HEK293 (cell line): ENCODE results near the gene EIF4B.

Experiments used
- CTCF ChIA-PET: fragments of 350-600 bp; formaldehyde crosslinking; extraction: SDS; loops from one replicate; lab custom pipeline; 2021; ENCODE audit warnings: antibody characterized with exemption; lab: Yijun Ruan, JAX
- POLR2A ChIA-PET: fragments of 300-600 bp; formaldehyde crosslinking; extraction: SDS; loops from one replicate; lab custom pipeline; 2020; ENCODE audit warnings: antibody characterized with exemption, inconsistent platforms; lab: Yijun Ruan, JAX
- H3K27ac ChIP-seq: fragments of 200-500 bp; sonication (Bioruptor generic); 2 replicates; pipeline ENCODE4 v1.5.1; 2014; ENCODE audit warnings: low read depth, low read length, control low read depth, inconsistent platforms; ENCODE audit errors: extremely low read depth
- H3K36me3 ChIP-seq, 2 experiments: fragments of 200-500 bp in 1 of 2; sonication (Bioruptor generic) in 1 of 2; 1 replicate in 1 of 2; 2 replicates in 1 of 2; pipeline ENCODE4 v1.5.1; 2014 to 2017; ENCODE audit warnings: inconsistent platforms in 2 of 2, low read length in 2 of 2; ENCODE audit not compliant: control insufficient read depth in 2 of 2, insufficient read depth in 1 of 2
- H3K4me1 ChIP-seq: fragments of 200-500 bp; sonication (Bioruptor generic); 2 replicates; pipeline ENCODE4 v1.5.1; 2014; ENCODE audit warnings: mild to moderate bottlenecking, low read length, inconsistent platforms; ENCODE audit not compliant: control insufficient read depth, insufficient read depth
- H3K4me3 ChIP-seq: 2 replicates; pipeline ENCODE4 v1.5.1; 2011; ENCODE audit warnings: low read depth, mild to moderate bottlenecking, control low read depth, low read length, moderate library complexity
- H3K9me3 ChIP-seq: fragments of 200-500 bp; sonication (Bioruptor generic); 2 replicates; pipeline ENCODE4 v1.5.1; 2014; ENCODE audit warnings: low read depth, low read length, inconsistent platforms; ENCODE audit not compliant: control insufficient read depth, insufficient read depth
- GLIS1 ChIP-seq: fragments of 450-650 bp; formaldehyde crosslinking; IDR thresholded peaks from 2 replicates; pipeline ENCODE4 v1.5.1; 2016; ENCODE audit warnings: missing biosample characterization, missing genetic modification characterization
- GLIS2 ChIP-seq: fragments of 450-650 bp; formaldehyde crosslinking; IDR thresholded peaks from 2 replicates; pipeline ENCODE4 v1.5.1; 2016; ENCODE audit warnings: missing biosample characterization, missing genetic modification characterization
- KLF7 ChIP-seq: fragments of 450-650 bp; formaldehyde crosslinking; IDR thresholded peaks from 2 replicates; pipeline ENCODE4 v1.5.1; 2016; ENCODE audit warnings: missing biosample characterization, missing genetic modification characterization, borderline replicate concordance
- PRDM10 ChIP-seq: fragments of 450-650 bp; formaldehyde crosslinking; IDR thresholded peaks from 2 replicates; pipeline ENCODE4 v1.5.1; 2016; ENCODE audit warnings: missing biosample characterization, missing genetic modification characterization
- SCRT2 ChIP-seq: fragments of 450-650 bp; formaldehyde crosslinking; IDR thresholded peaks from 2 replicates; pipeline ENCODE4 v1.5.1; 2016; ENCODE audit warnings: missing biosample characterization, missing genetic modification characterization
- TRIM28 ChIP-seq: IDR thresholded peaks from 2 replicates; pipeline ENCODE4 v1.6.1; 2011; ENCODE audit warnings: low read length, control low read depth, borderline replicate concordance
- ZBTB17 ChIP-seq: fragments of 450-650 bp; formaldehyde crosslinking; IDR thresholded peaks from 2 replicates; pipeline ENCODE4 v1.5.1; 2016; ENCODE audit warnings: missing biosample characterization, missing genetic modification characterization
- ZBTB26 ChIP-seq: fragments of 450-650 bp; formaldehyde crosslinking; optimal IDR thresholded peaks from 2 replicates; pipeline ENCODE3; 2016; ENCODE audit warnings: missing biosample characterization, mild to moderate bottlenecking, missing genetic modification characterization
- ZFP3 ChIP-seq: fragments of 450-650 bp; formaldehyde crosslinking; IDR thresholded peaks from 2 replicates; pipeline ENCODE4 v1.5.1; 2016; ENCODE audit warnings: low read depth, missing biosample characterization, missing genetic modification characterization
- ZFP41 ChIP-seq: fragments of 450-650 bp; formaldehyde crosslinking; IDR thresholded peaks from 2 replicates; pipeline ENCODE4 v1.5.1; 2016; ENCODE audit warnings: missing biosample characterization, missing genetic modification characterization, borderline replicate concordance
- ZNF112 ChIP-seq: fragments of 450-650 bp; formaldehyde crosslinking; IDR thresholded peaks from 2 replicates; pipeline ENCODE4 v1.5.0; 2017; ENCODE audit warnings: missing biosample characterization, missing genetic modification characterization
- ZNF16 ChIP-seq: fragments of 450-650 bp; formaldehyde crosslinking; IDR thresholded peaks from 2 replicates; pipeline ENCODE4 v1.5.1; 2016; ENCODE audit warnings: low read depth, missing biosample characterization, missing genetic modification characterization
- ZNF175 ChIP-seq: fragments of 450-650 bp; formaldehyde crosslinking; IDR thresholded peaks from 2 replicates; pipeline ENCODE4 v1.5.1; 2016; ENCODE audit warnings: missing biosample characterization, missing genetic modification characterization
- ZNF292 ChIP-seq: fragments of 450-650 bp; formaldehyde crosslinking; IDR thresholded peaks from 2 replicates; pipeline ENCODE4 v1.5.1; 2016; ENCODE audit warnings: low read depth, missing biosample characterization, missing genetic modification characterization, borderline replicate concordance
- ZNF324 ChIP-seq: fragments of 450-650 bp; formaldehyde crosslinking; IDR thresholded peaks from 2 replicates; pipeline ENCODE4 v1.5.1; 2016; ENCODE audit warnings: missing biosample characterization, missing genetic modification characterization
- ZNF354C ChIP-seq: fragments of 450-650 bp; formaldehyde crosslinking; IDR thresholded peaks from 2 replicates; pipeline ENCODE4 v1.5.1; 2016; ENCODE audit warnings: missing biosample characterization, missing genetic modification characterization, low read depth, borderline replicate concordance
- ZNF529 ChIP-seq: fragments of 450-650 bp; formaldehyde crosslinking; IDR thresholded peaks from 2 replicates; pipeline ENCODE4 v1.5.1; 2017; ENCODE audit warnings: missing genetic modification characterization, missing biosample characterization; ENCODE audit not compliant: insufficient replicate concordance
- ZNF560 ChIP-seq: fragments of 450-650 bp; formaldehyde crosslinking; IDR thresholded peaks from 2 replicates; pipeline ENCODE4 v1.5.1; 2017; ENCODE audit warnings: missing biosample characterization, missing genetic modification characterization, borderline replicate concordance
- ZNF747 ChIP-seq: fragments of 450-650 bp; formaldehyde crosslinking; IDR thresholded peaks from 2 replicates; pipeline ENCODE4 v1.5.1; 2016; ENCODE audit warnings: missing biosample characterization, missing genetic modification characterization
- ZNF76 ChIP-seq: fragments of 450-650 bp; formaldehyde crosslinking; IDR thresholded peaks from 2 replicates; pipeline ENCODE4; 2016; ENCODE audit warnings: low read depth, missing biosample characterization, missing genetic modification characterization, borderline replicate concordance
- ZNF791 ChIP-seq: fragments of 450-650 bp; formaldehyde crosslinking; IDR thresholded peaks from 2 replicates; pipeline ENCODE4 v1.5.1; 2016; ENCODE audit warnings: missing biosample characterization, missing genetic modification characterization
- ZNF843 ChIP-seq: fragments of 450-650 bp; formaldehyde crosslinking; IDR thresholded peaks from 2 replicates; pipeline ENCODE4 v1.5.1; 2016; ENCODE audit warnings: missing biosample characterization, missing genetic modification characterization
- TF ChIP-seq, protein P1 (sequence below): fragments of 450-650 bp; formaldehyde crosslinking; IDR thresholded peaks from 2 replicates; pipeline ENCODE4 v1.5.1; 2016; ENCODE audit warnings: missing biosample characterization, missing genetic modification characterization

EIF4B gene

GRCh38 chr12:53076461-53076860 lies 70.2 kb downstream of the EIF4B start:
- Histone ChIP-seq H3K4me1 (peaks cover 4% of the 10 kb centered on the region; the same call in 1 of the 2 replicates), H3K9me3 (no peaks in the 10 kb centered on the region), H3K36me3 (peaks cover 0 to 43% of the 10 kb centered on the region in 2 experiments; a peak in 2 of 3 replicates), H3K4me3 (no peak overlapping the region), H3K27ac (no peak overlapping the region)
- ChIA-PET POLR2A (no interaction called here), CTCF (interaction anchor here (1.4 to 7.0 kb wide), 2 partner anchors 11 to 26 kb away, joined by 6 to 78 read pairs; partner anchors contain the start of gene SOAT2)
- no peak for TF ChIP-seq ZNF791
- no peak for TF ChIP-seq ZBTB26 (tag by site-specific recombination)
- no peak for TF ChIP-seq ZNF843 (tag by site-specific recombination)
- TF ChIP-seq ZNF16 (tag by site-specific recombination) = no peak
- TF ChIP-seq ZFP3 (tag by site-specific recombination) = no peak
- TF ChIP-seq ZNF560 (tag by site-specific recombination) = no peak
- TF ChIP-seq ZFP41 (tag by site-specific recombination) = no peak
- TF ChIP-seq ZNF112 (tag by site-specific recombination) = no peak
- TF ChIP-seq KLF7 (tag by site-specific recombination) = no peak
- TF ChIP-seq ZNF76 (tag by site-specific recombination) = no peak
- no peak for TF ChIP-seq ZNF747 (tag by site-specific recombination)
- no peak for TF ChIP-seq ZNF175 (tag by site-specific recombination)
- no peak for TF ChIP-seq GLIS1 (tag by site-specific recombination)
- TF ChIP-seq, protein P1, sequence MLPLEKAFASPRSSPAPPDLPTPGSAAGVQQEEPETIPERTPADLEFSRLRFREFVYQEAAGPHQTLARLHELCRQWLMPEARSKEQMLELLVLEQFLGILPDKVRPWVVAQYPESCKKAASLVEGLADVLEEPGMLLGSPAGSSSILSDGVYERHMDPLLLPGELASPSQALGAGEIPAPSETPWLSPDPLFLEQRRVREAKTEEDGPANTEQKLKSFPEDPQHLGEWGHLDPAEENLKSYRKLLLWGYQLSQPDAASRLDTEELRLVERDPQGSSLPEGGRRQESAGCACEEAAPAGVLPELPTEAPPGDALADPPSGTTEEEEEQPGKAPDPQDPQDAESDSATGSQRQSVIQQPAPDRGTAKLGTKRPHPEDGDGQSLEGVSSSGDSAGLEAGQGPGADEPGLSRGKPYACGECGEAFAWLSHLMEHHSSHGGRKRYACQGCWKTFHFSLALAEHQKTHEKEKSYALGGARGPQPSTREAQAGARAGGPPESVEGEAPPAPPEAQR (tag by site-specific recombination) = no peak
- TF ChIP-seq GLIS2 (tag by site-specific recombination) = no peak
- no peak for TF ChIP-seq ZNF324 (tag by site-specific recombination)
- TF ChIP-seq ZBTB17 (tag by site-specific recombination) = no peak
- no peak for TF ChIP-seq ZNF292 (tag by site-specific recombination)
- TF ChIP-seq TRIM28 = no peak

DNA sequence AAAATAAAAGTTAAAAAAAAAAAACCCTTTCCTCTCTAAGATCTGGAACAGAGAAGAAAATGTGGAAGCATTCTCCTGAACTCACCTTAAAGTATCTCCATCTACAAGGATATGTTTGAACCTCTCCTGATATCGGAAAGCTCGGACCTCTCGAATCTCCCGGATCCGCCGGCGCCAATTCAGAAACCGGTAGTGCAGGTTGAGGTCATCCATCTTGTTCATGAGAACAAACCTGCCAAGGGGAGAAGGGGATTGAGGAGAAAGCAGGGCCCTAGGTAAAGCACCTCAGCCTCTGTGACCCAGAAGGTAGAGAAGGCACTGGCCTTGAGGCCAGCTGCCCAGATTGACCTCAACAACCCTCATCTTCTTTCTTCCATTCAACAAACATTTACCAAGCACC lies 70.8 kb downstream of the EIF4B start:
- ChIA-PET CTCF (interaction anchor here (1.4 to 7.0 kb wide), 2 partner anchors 12 to 26 kb away, joined by 6 to 78 read pairs; partner anchors contain the start of gene SOAT2), POLR2A (no interaction called here)
- H3K4me1 ChIP-seq = peaks cover 4% of the 10 kb centered on the region; the same call in 1 of the 2 replicates
- H3K4me3 ChIP-seq = no peak overlapping the region
- H3K9me3 ChIP-seq = no peaks in the 10 kb centered on the region
- TF ChIP-seq ZNF354C (tag by site-specific recombination) = no peak
- no peak for TF ChIP-seq PRDM10 (tag by site-specific recombination)
- TF ChIP-seq SCRT2 (tag by site-specific recombination) = no peak
- TF ChIP-seq ZNF529 (tag by site-specific recombination) = no peak
- H3K27ac ChIP-seq = no peak overlapping the region
- H3K36me3 ChIP-seq = peaks cover 0 to 43% of the 10 kb centered on the region in 2 experiments; a peak in 2 of 3 replicates
